HepG2 (cell line): ENCODE measurements around the gene ZFAND2A. TPM values are rescaled to one million over a fixed set of nuclear protein-coding genes. Genes with fewer than 3 reads are reported as not detected.

Experiments used
- AGO2 ChIP-seq: fragments of 200-400 bp; formaldehyde crosslinking; optimal IDR thresholded peaks from 2 replicates; pipeline ENCODE3; 2017; ENCODE audit warnings: mild to moderate bottlenecking, low read depth, low read length, moderate library complexity
- ATF6 ChIP-seq: sonication (generic); formaldehyde crosslinking; conservative IDR thresholded peaks from 2 replicates; pipeline ENCODE4 v1.4.0; 2020; ENCODE audit warnings: missing genetic modification reagents
- HMGA1 ChIP-seq: sonication (generic); formaldehyde crosslinking; conservative IDR thresholded peaks from 2 replicates; pipeline ENCODE4 v1.4.0; 2020; ENCODE audit warnings: missing genetic modification reagents
- HMGXB3 ChIP-seq: sonication (generic); formaldehyde crosslinking; IDR thresholded peaks from 2 replicates; pipeline ENCODE4 v1.4.0; 2020; ENCODE audit warnings: missing genetic modification reagents, borderline replicate concordance
- IRF2 ChIP-seq: IDR thresholded peaks from 2 replicates; pipeline ENCODE4 v1.6.1; 2018; ENCODE audit warnings: missing genetic modification reagents, missing compliant biosample characterization
- MATR3 ChIP-seq: sonication (generic); formaldehyde crosslinking; IDR thresholded peaks from 2 replicates; pipeline ENCODE4 v1.4.0; 2020; ENCODE audit warnings: missing genetic modification reagents
- MXD4 ChIP-seq: IDR thresholded peaks from 2 replicates; pipeline ENCODE4 v1.6.1; 2016; ENCODE audit warnings: mild to moderate bottlenecking, missing biosample characterization, missing genetic modification reagents
- POLR2A ChIP-seq, 2 experiments: IDR thresholded peaks; 2 replicates each; pipeline ENCODE4 v1.6.1; 2011; ENCODE audit warnings: low read depth in 2 of 2, low read length in 2 of 2, mild to moderate bottlenecking in 1 of 2, moderate library complexity in 1 of 2; ENCODE audit not compliant: insufficient read depth in 1 of 2
- POLR2G ChIP-seq: fragments of 200-400 bp; formaldehyde crosslinking; IDR thresholded peaks from 2 replicates; pipeline ENCODE4 v1.6.1; 2018; ENCODE audit warnings: mild to moderate bottlenecking, low read depth, low read length, moderate library complexity
- RBFOX2 ChIP-seq: fragments of 200-400 bp; formaldehyde crosslinking; IDR thresholded peaks from 2 replicates; pipeline ENCODE4 v1.6.1; 2017; ENCODE audit warnings: low read depth, mild to moderate bottlenecking, low read length
- RFXANK ChIP-seq: IDR thresholded peaks from 2 replicates; pipeline ENCODE4 v1.6.1; 2016
- SIX1 ChIP-seq: sonication (generic); formaldehyde crosslinking; IDR thresholded peaks from 2 replicates; pipeline ENCODE4 v1.4.0; 2020; ENCODE audit warnings: missing genetic modification reagents, borderline replicate concordance
- ZKSCAN5 ChIP-seq: sonication (generic); formaldehyde crosslinking; IDR thresholded peaks from 2 replicates; pipeline ENCODE4 v1.5.1; 2020; ENCODE audit warnings: mild to moderate bottlenecking, missing genetic modification reagents
- ZNF124 ChIP-seq: sonication (generic); formaldehyde crosslinking; IDR thresholded peaks from 2 replicates; pipeline ENCODE4 v1.4.0; 2020; ENCODE audit warnings: missing genetic modification reagents
- ZNF335 ChIP-seq: sonication (generic); formaldehyde crosslinking; IDR thresholded peaks from 2 replicates; pipeline ENCODE4 v1.4.0; 2020; ENCODE audit warnings: missing genetic modification reagents
- ZNF644 ChIP-seq: IDR thresholded peaks from 2 replicates; pipeline ENCODE4 v1.6.1; 2016; ENCODE audit warnings: low read depth
- polyA plus RNA-seq, 8 experiments: library from polyadenylated mRNA; depleted of rRNA in 3 of 8; stranded (reverse) in 7 of 8; unstranded in 1 of 8; fragments of >200 nt; fragmentation: Illumina TruSeq in 4 of 8; extraction: Trizol in 4 of 8; gene quantifications; 2 replicates each; pipeline versions ENCODE4 v1.2.1 to v1.2.3, GENCODE V29; 2011 to 2016; ENCODE audit warnings: low read depth in 4 of 8, missing spikeins in 1 of 8, mixed read lengths in 1 of 8; ENCODE audit not compliant: insufficient read depth in 1 of 8
- total RNA-seq, 5 experiments: library from RNA; depleted of rRNA; stranded (reverse); fragments of >200 nt; fragmentation: Illumina TruSeq; extraction: Trizol; gene quantifications; 2 replicates each; pipeline ENCODE4 v1.2.3, GENCODE V29; 2016; ENCODE audit warnings: low read depth in 1 of 5

Gene ZFAND2A
- total and polyA plus RNA-seq, 2 of the 13 experiments (the other 11 are each of a cell fraction or from before 2014, with no cell fraction given), result 140 to 153 TPM

- no peak for TF ChIP-seq HMGXB3
- no peak; a peak in 2 of 4 replicates for TF ChIP-seq POLR2A (IDR thresholded peaks at IDR 0.05; ENCODE audit: insufficient read depth in 1 of 2, low read depth in 2 of 2, low read length in 2 of 2)
- TF ChIP-seq SIX1 (CRISPR knock-in tag), result no peak
- TF ChIP-seq RFXANK (CRISPR knock-in tag), result no peak
- no peak for TF ChIP-seq HMGA1
- peak; percentile 36 for TF ChIP-seq POLR2G
- TF ChIP-seq IRF2 (CRISPR knock-in tag), result no peak
- no peak for TF ChIP-seq ZNF644 (CRISPR knock-in tag)
- no peak for TF ChIP-seq ZKSCAN5 (CRISPR knock-in tag)
- TF ChIP-seq RBFOX2, result peak; percentile 30; the same call in 1 of the 2 replicates
- TF ChIP-seq MXD4 (CRISPR knock-in tag), result no peak
- no peak for TF ChIP-seq ATF6 (CRISPR knock-in tag)
- 0 out of 2 replicates have a peak, but pooled peaks have one; percentile 28 for TF ChIP-seq ZNF335
- TF ChIP-seq MATR3 (CRISPR knock-in tag), result no peak
- no peak for TF ChIP-seq ZNF124 (CRISPR knock-in tag)
- peak; percentile 80 for TF ChIP-seq AGO2
Measured at GRCh38 chr7:1151653-1152425, 8.2 kb downstream of the ZFAND2A start (continued).
